Left ventricle myocardium inferior (tissue), 1 donor: ENCODE measurements around the gene FCSK. TPM values are rescaled to one million over a fixed set of nuclear protein-coding genes. Genes with fewer than 3 reads are reported as not detected.

Source experiments
- DNase-seq: peaks from one replicate; pipeline ENCODE4 v3.0.0-alpha.2; 2020
- H3K27ac ChIP-seq: fragments of 200-600 bp; replicated peaks from 2 replicates; pipeline ENCODE4 v1.8.0; 2021
- H3K27me3 ChIP-seq: fragments of 200-600 bp; 2 replicates; pipeline ENCODE4 v1.8.0; 2021; ENCODE audit warnings: low read depth
- H3K36me3 ChIP-seq: fragments of 200-600 bp; 2 replicates; pipeline ENCODE4 v1.8.0; 2021
- H3K4me1 ChIP-seq: fragments of 200-600 bp; 2 replicates; pipeline ENCODE4 v1.8.0; 2021
- H3K4me3 ChIP-seq: fragments of 200-600 bp; 2 replicates; pipeline ENCODE4 v1.8.0; 2021; ENCODE audit warnings: mild to moderate bottlenecking, moderate library complexity
- H3K9me3 ChIP-seq: fragments of 200-600 bp; replicated peaks from 2 replicates; pipeline ENCODE4 v1.8.0; 2021
- intact Hi-C: fragments of 100-400 bp; cut with micrococcal nuclease; formaldehyde crosslinking; loops from one replicate; pipeline ENCODE4 v1.11.0; 2022
- total RNA-seq: library from RNA; stranded (reverse); fragmentation: NEBNext Ultra II Directional; extraction: Animal tissue kit (Norgen Biotek cat#: 25700); gene quantifications from one replicate; pipeline ENCODE4 v1.2.1, GENCODE V29; 2021
- TF ChIP-seq, protein P1 (sequence below): fragments of 200-600 bp; IDR thresholded peaks from 2 replicates; pipeline ENCODE4 v1.8.0; 2021; ENCODE audit warnings: antibody characterized with exemption, mild to moderate bottlenecking, borderline replicate concordance
- donor health status: DM: no; HTN: yes; CAD: no; lungs with severe emphysema.

FCSK gene
- total RNA-seq, 1 donor from 2014 or later = 7.4 TPM

DNA sequence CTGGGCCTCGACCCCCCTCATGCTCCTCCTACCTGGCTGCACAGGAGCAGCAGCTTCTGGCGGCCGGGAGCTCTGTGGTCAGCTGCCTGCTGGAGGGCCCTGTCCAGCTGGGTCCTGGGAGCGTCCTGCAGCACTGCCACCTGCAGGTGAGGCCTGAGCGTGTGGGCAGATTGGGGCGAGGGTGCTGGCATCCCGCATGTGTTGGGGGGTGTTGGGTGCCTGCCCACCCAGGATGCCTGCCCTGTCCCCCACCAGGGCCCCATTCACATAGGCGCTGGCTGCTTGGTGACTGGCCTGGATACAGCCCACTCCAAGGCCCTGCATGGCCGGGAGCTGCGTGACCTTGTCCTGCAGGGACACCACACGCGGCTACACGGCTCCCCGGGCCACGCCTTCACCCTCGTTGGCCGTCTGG, 16.5 kb downstream of the FCSK start:
- intact Hi-C loops = no loop called here
- H3K36me3 ChIP-seq = peaks cover 61% of the 10 kb centered on the region
- H3K4me1 ChIP-seq = peaks cover 1% of the 10 kb centered on the region
- no peak overlapping the region for H3K4me3 ChIP-seq
- H3K27me3 ChIP-seq = no peaks in the 10 kb centered on the region
- no peaks in the 10 kb centered on the region for H3K9me3 ChIP-seq
- H3K27ac ChIP-seq = no peak overlapping the region
- peak; percentile 29 for DNase-seq
- TF ChIP-seq, protein P1, sequence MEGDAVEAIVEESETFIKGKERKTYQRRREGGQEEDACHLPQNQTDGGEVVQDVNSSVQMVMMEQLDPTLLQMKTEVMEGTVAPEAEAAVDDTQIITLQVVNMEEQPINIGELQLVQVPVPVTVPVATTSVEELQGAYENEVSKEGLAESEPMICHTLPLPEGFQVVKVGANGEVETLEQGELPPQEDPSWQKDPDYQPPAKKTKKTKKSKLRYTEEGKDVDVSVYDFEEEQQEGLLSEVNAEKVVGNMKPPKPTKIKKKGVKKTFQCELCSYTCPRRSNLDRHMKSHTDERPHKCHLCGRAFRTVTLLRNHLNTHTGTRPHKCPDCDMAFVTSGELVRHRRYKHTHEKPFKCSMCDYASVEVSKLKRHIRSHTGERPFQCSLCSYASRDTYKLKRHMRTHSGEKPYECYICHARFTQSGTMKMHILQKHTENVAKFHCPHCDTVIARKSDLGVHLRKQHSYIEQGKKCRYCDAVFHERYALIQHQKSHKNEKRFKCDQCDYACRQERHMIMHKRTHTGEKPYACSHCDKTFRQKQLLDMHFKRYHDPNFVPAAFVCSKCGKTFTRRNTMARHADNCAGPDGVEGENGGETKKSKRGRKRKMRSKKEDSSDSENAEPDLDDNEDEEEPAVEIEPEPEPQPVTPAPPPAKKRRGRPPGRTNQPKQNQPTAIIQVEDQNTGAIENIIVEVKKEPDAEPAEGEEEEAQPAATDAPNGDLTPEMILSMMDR = peak; percentile 65

DNA sequence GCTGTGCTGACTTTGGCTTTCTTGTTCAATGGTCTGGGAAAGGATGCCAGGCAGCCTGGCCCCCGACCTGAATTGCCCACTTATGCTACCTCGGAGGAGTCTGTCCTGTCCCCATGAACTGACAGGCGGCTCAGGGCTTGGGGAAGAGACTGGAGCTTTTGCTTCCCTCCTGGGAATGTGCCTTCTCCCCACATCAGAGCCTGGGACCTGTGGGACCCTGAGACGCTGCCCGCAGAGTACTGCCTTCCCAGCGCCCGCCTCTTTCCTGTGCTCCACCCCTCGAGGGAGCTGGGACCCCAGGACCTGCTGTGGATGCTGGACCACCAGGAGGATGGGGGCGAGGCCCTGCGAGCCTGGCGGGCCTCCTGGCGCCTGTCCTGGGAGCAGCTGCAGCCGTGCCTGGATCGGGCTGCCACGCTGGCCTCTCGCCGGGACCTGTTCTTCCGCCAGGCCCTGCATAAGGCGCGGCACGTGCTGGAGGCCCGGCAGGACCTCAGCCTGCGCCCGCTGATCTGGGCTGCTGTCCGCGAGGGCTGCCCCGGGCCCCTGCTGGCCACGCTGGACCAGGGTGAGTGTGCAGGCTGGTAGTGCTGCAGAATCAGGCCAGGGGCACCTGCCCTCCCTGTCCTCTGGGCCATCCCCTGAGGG, 18.5 kb downstream of the FCSK start:
- H3K4me3 ChIP-seq = no peak overlapping the region
- peaks cover 43% of the 10 kb centered on the region for H3K36me3 ChIP-seq
- H3K4me1 ChIP-seq = peaks cover 19% of the 10 kb centered on the region
- TF ChIP-seq, protein P1 = no peak
- no peaks in the 10 kb centered on the region for H3K27me3 ChIP-seq
- intact Hi-C loops = no loop called here
- no peaks in the 10 kb centered on the region for H3K9me3 ChIP-seq
- DNase-seq = no peak
- no peak overlapping the region for H3K27ac ChIP-seq

DNA sequence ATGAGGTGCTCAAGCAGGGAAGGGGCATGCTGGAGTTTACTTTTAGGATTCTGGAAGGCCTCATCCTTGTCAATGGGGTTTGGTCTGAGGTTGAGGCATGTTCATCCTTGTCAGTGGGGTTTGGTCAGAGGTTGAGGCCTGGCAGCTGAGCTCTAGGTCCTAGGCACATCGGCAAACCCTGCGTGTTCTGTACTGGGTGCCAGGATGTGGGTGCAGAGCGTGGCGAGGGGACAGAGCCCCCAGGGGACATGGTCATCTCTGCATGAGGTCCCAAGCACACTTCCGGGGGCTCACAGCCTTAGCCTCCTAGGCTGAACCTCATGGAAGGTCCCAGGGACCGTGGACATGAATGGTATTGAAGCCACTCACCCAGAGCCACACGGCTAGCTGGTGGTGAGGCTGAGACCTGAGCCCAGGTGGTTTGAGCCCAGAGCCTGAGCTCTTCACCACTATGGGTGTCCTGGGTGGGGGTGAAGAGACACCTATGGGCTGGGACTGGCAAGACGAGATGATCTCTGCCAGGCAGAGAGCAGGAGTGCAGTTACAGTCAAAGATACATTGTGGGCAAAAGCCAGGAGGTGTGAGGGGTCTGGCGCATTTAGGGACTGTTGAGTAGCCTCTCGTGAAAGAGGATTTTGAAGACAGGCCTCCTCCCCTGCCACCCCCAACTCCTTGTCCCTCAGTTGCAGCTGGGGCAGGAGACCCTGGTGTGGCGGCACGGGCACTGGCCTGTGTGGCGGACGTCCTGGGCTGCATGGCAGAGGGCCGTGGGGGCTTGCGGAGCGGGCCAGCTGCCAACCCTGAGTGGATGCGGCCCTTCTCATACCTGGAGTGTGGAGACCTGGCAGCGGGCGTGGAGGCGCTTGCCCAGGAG, 19.3 kb downstream of the FCSK start:
- TF ChIP-seq, protein P1 = no peak

DNA sequence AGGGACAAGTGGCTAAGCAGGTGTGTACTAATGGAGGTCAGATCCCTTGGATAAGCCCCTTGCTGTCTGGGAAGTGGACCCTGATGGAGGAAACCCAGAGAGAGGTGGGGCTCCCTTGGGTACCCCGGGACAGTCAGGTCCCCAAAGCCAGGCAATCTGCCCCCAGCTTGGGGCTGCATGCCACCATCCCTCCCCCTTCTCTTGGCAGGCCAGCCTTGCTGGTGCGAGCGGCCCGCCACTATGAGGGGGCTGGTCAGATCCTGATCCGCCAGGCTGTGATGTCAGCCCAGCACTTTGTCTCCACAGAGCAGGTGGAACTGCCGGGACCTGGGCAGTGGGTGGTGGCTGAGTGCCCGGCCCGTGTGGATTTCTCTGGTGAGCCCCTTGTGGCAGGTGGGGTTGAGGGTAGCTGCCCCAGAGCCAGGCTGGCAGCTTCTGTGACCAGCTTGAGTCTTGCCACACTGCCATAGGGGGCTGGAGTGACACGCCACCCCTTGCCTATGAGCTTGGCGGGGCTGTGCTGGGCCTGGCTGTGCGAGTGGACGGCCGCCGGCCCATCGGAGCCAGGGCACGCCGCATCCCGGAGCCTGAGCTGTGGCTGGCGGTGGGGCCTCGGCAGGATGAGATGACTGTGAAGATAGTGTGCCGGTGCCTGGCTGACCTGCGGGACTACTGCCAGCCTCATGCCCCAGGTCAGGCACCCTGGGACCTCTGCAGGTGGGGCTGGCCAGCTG, 20.1 kb downstream of the FCSK start:
- H3K4me1 ChIP-seq = peaks cover 35% of the 10 kb centered on the region
- intact Hi-C loops = no loop called here
- no peaks in the 10 kb centered on the region for H3K9me3 ChIP-seq
- DNase-seq = no peak
- H3K27ac ChIP-seq = no peak overlapping the region
- no peaks in the 10 kb centered on the region for H3K27me3 ChIP-seq
- TF ChIP-seq, protein P1 = no peak
- H3K36me3 ChIP-seq = peaks cover 40% of the 10 kb centered on the region
- no peak overlapping the region for H3K4me3 ChIP-seq

More for the DNA sequence above, 19.3 kb downstream of the FCSK start:
- Histone ChIP-seq H3K27ac (no peak overlapping the region), H3K4me3 (no peak overlapping the region), H3K27me3 (no peaks in the 10 kb centered on the region), H3K9me3 (no peaks in the 10 kb centered on the region), H3K4me1 (peaks cover 27% of the 10 kb centered on the region), H3K36me3 (peaks cover 43% of the 10 kb centered on the region)
- no peak for DNase-seq
- intact Hi-C loops = no loop called here

DNA sequence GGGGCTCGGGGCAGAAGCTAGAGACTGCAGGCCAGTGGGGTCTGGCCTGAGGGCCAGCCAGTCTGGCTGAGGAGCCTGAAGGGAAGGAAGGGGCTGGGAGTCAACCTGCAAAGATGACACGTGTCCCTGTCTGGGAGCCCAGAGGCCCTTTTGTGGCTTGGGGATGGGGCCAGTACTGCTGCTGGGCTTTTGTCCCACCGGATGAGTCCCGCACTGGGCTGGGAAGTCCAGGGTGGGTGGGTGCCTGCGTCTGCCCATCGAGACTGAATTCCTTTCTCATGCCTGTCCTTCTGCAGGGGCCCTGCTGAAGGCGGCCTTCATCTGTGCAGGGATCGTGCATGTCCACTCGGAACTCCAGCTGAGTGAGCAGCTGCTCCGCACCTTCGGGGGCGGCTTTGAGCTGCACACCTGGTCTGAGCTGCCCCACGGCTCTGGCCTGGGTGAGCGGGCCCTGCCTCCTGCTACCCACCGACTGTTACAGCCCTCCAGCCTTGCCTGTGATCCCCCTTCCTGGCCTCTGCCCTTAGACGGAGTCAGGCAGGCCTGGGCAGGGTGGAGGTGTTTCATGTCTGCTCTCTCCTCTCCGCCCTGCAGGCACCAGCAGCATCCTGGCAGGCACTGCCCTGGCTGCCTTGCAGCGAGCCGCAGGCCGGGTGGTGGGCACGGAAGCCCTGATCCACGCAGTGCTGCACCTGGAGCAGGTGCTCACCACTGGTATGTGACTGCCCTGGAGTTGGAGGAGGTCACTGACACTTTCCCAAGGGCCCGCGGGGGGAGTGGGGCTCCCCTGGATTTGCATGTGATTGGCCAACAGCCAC, 20.9 kb downstream of the FCSK start:
- H3K27me3 ChIP-seq = no peaks in the 10 kb centered on the region
- TF ChIP-seq, protein P1 = no peak

More for the DNA sequence above, 20.9 kb downstream of the FCSK start:
- DNase-seq = no peak
- H3K9me3 ChIP-seq = no peaks in the 10 kb centered on the region
- peaks cover 48% of the 10 kb centered on the region for H3K36me3 ChIP-seq
- intact Hi-C loops = no loop called here
- H3K4me3 ChIP-seq = no peak overlapping the region
- H3K27ac ChIP-seq = no peak overlapping the region
- peaks cover 42% of the 10 kb centered on the region for H3K4me1 ChIP-seq
